Fibroblast of lung (primary cell): ENCODE measurements around the gene XPNPEP1. TPM values are rescaled to one million over a fixed set of nuclear protein-coding genes. Genes with fewer than 3 reads are reported as not detected.

ENCODE experiments used
- DNase-seq, 2 donors: peaks; one replicate each; pipeline versions ENCODE4 v3.0.0 to v3.0.0-alpha.2; 2010; ENCODE audit warnings: low read depth in 2 of 2
- H2AFZ ChIP-seq: 2 replicates; pipeline ENCODE4 v1.5.1; 2012; ENCODE audit warnings: low read length, control low read depth, inconsistent platforms
- H3K27ac ChIP-seq: 2 replicates; pipeline ENCODE4 v1.5.1; 2011; ENCODE audit warnings: low read length, control low read depth; ENCODE audit not compliant: insufficient read depth
- H3K27me3 ChIP-seq: 2 replicates; pipeline ENCODE4 v1.5.1; 2011; ENCODE audit warnings: mild to moderate bottlenecking, low read length; ENCODE audit not compliant: control insufficient read depth, insufficient read depth
- H3K36me3 ChIP-seq: 2 replicates; pipeline ENCODE4 v1.5.1; 2011; ENCODE audit warnings: low read length; ENCODE audit not compliant: control insufficient read depth, insufficient read depth
- H3K4me1 ChIP-seq: 2 replicates; pipeline ENCODE4 v1.5.1; 2011; ENCODE audit warnings: low read length; ENCODE audit not compliant: control insufficient read depth, insufficient read depth; ENCODE audit errors: extremely low read depth
- H3K4me2 ChIP-seq: 2 replicates; pipeline ENCODE4 v1.5.1; 2011; ENCODE audit warnings: low read length, control low read depth; ENCODE audit not compliant: insufficient read depth; ENCODE audit errors: extremely low read depth
- H3K4me3 ChIP-seq, 4 experiments: fragments of 200-600 bp in 1 of 4; sonication (generic) in 1 of 4; replicated peaks in 1 of 4; 2 replicates each; pipeline ENCODE4 v1.5.1; 2011 to 2016; ENCODE audit warnings: low read length in 4 of 4, low read depth in 3 of 4, mild to moderate bottlenecking in 3 of 4, control low read depth in 2 of 4, inconsistent platforms in 1 of 4, mixed read lengths in 1 of 4; ENCODE audit not compliant: insufficient read depth in 1 of 4; ENCODE audit errors: control extremely low read depth in 1 of 4
- H3K79me2 ChIP-seq: 2 replicates; pipeline ENCODE4 v1.5.1; 2012; ENCODE audit warnings: mild to moderate bottlenecking, low read length, inconsistent platforms; ENCODE audit not compliant: control insufficient read depth, insufficient read depth
- H3K9ac ChIP-seq: 2 replicates; pipeline ENCODE4 v1.5.1; 2011; ENCODE audit warnings: mild to moderate bottlenecking, low read length, control low read depth; ENCODE audit not compliant: insufficient read depth
- H3K9me3 ChIP-seq: 2 replicates; pipeline ENCODE4 v1.5.1; 2012; ENCODE audit warnings: low read depth, low read length; ENCODE audit not compliant: control insufficient read depth, insufficient read depth
- H4K20me1 ChIP-seq: 2 replicates; pipeline ENCODE4 v1.5.1; 2011; ENCODE audit warnings: low read length; ENCODE audit not compliant: control insufficient read depth, insufficient read depth; ENCODE audit errors: extremely low read depth
- EZH2 ChIP-seq: IDR thresholded peaks from 2 replicates; pipeline ENCODE4 v1.5.1; 2012; ENCODE audit warnings: low read length, control low read depth, mild to moderate bottlenecking; ENCODE audit errors: missing control alignments
- polyA plus RNA-seq, 2 donors: library from polyadenylated mRNA; depleted of rRNA in 1 of 2; stranded (reverse) in 1 of 2; unstranded in 1 of 2; fragments of >200 nt; gene quantifications; 2 replicates each; pipeline ENCODE4 v1.2.1, GENCODE V29; 2011 to 2012; ENCODE audit warnings: missing spikeins in 1 of 2
- total RNA-seq: library from RNA; depleted of rRNA; stranded (reverse); fragments of >200 nt; gene quantifications from 2 replicates; pipeline ENCODE4 v1.2.1, GENCODE V29; 2014
- TF ChIP-seq, protein P1 (sequence below), 2 donors: IDR thresholded peaks in 1 of 2; conservative IDR thresholded peaks in 1 of 2; 1 replicate in 1 of 2; 2 replicates in 1 of 2; pipeline ENCODE4 v1.5.1; 2011 to 2012; ENCODE audit warnings: low read length in 2 of 2, control low read depth in 1 of 2, inconsistent platforms in 1 of 2, low read depth in 1 of 2, mild to moderate bottlenecking in 1 of 2

Gene XPNPEP1
- total and polyA plus RNA-seq, 2 donors (not counting 1 experiment from before 2014, with no cell fraction given), result 86.5 to 119 TPM

DNA sequence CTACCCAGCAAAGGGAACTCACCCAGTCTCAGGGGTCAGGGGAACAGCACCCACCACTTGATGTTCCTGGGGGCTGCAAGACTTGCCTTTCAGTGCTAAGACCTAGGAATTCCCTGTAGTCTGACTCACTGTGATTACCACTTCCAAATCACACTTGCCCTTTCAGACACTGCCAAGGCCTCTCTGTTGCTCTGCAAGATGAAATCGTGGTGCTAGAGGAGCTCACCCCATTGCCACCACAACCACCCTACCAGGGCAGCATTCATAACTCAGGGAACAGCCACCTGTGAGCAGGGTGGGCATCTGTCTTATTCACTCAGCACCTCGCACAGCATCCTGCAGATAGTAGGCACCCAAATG, 36.5 kb downstream of the XPNPEP1 start:
- Histone ChIP-seq H3K79me2 (no peaks in the 10 kb centered on the region), H3K4me1 (peaks cover 17% of the 10 kb centered on the region)

DNA sequence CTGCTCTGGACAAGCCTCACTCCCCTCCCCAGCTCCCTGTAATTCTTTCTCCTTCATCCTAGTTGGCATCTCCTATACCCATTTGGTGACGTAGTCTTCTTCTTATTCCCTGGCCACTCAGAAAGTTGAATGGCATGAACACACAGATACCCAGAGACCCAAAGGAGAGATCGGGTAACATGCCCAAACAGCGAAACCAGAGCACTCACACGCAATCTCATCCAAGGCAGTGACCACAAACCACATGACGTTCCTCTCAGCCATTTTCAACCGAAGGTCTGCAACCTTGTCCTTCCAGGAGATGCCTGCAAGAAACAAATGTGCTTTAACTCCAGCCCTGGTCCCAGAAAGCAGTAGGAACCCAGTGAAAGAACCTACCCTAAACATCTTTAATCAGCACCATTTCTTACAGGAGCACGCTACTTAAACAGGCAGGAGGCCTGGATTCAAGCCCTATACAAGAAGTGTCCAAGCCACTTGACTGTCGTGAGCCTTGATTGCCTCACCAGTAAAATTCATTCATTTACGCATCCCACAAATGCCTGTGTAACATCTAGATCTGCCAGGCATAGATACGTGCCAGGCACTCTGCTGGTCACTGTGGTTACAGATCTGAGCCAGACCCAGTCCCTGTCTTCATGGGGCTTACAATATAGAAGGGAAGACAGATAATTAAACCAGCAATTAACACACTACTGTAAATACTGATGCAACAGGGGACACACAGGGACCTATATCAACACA, 37.1 kb downstream of the XPNPEP1 start:
- peak in 1 of 2 donors; percentile 54 for DNase-seq
- TF ChIP-seq EZH2, result no peak
- TF ChIP-seq, protein P1, sequence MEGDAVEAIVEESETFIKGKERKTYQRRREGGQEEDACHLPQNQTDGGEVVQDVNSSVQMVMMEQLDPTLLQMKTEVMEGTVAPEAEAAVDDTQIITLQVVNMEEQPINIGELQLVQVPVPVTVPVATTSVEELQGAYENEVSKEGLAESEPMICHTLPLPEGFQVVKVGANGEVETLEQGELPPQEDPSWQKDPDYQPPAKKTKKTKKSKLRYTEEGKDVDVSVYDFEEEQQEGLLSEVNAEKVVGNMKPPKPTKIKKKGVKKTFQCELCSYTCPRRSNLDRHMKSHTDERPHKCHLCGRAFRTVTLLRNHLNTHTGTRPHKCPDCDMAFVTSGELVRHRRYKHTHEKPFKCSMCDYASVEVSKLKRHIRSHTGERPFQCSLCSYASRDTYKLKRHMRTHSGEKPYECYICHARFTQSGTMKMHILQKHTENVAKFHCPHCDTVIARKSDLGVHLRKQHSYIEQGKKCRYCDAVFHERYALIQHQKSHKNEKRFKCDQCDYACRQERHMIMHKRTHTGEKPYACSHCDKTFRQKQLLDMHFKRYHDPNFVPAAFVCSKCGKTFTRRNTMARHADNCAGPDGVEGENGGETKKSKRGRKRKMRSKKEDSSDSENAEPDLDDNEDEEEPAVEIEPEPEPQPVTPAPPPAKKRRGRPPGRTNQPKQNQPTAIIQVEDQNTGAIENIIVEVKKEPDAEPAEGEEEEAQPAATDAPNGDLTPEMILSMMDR (conservative IDR thresholded peaks at IDR 0.05 in 1 of 2, IDR thresholded peaks at IDR 0.05 in 1 of 2; ENCODE audit: low read depth in 1 of 2, low read length in 2 of 2), result no peak
- H3K27me3 ChIP-seq, result no peaks in the 10 kb centered on the region
- H3K36me3 ChIP-seq, result peaks cover 15% of the 10 kb centered on the region
- no peaks in the 10 kb centered on the region for H4K20me1 ChIP-seq
- no peak overlapping the region for H3K9ac ChIP-seq
- peaks cover 17% of the 10 kb centered on the region for H3K4me1 ChIP-seq
- no peaks in the 10 kb centered on the region for H3K9me3 ChIP-seq
- H2AFZ ChIP-seq, result no peak overlapping the region
- H3K79me2 ChIP-seq, result no peaks in the 10 kb centered on the region
- H3K27ac ChIP-seq, result no peak overlapping the region
- H3K4me2 ChIP-seq, result no peak overlapping the region
- H3K4me3 ChIP-seq, result no peak overlapping the region

More for the DNA sequence above, 36.5 kb downstream of the XPNPEP1 start:
- Histone ChIP-seq H3K9me3 (no peaks in the 10 kb centered on the region), H3K27ac (no peak overlapping the region), H3K4me3 (no peak overlapping the region), H3K36me3 (peaks cover 15% of the 10 kb centered on the region), H4K20me1 (no peaks in the 10 kb centered on the region), H3K27me3 (no peaks in the 10 kb centered on the region), H3K4me2 (no peak overlapping the region), H2AFZ (no peak overlapping the region), H3K9ac (no peak overlapping the region)
- DNase-seq, result no peak
- TF ChIP-seq EZH2, result no peak
- TF ChIP-seq, protein P1 (conservative IDR thresholded peaks at IDR 0.05 in 1 of 2, IDR thresholded peaks at IDR 0.05 in 1 of 2; ENCODE audit: low read depth in 1 of 2, low read length in 2 of 2), result no peak

DNA sequence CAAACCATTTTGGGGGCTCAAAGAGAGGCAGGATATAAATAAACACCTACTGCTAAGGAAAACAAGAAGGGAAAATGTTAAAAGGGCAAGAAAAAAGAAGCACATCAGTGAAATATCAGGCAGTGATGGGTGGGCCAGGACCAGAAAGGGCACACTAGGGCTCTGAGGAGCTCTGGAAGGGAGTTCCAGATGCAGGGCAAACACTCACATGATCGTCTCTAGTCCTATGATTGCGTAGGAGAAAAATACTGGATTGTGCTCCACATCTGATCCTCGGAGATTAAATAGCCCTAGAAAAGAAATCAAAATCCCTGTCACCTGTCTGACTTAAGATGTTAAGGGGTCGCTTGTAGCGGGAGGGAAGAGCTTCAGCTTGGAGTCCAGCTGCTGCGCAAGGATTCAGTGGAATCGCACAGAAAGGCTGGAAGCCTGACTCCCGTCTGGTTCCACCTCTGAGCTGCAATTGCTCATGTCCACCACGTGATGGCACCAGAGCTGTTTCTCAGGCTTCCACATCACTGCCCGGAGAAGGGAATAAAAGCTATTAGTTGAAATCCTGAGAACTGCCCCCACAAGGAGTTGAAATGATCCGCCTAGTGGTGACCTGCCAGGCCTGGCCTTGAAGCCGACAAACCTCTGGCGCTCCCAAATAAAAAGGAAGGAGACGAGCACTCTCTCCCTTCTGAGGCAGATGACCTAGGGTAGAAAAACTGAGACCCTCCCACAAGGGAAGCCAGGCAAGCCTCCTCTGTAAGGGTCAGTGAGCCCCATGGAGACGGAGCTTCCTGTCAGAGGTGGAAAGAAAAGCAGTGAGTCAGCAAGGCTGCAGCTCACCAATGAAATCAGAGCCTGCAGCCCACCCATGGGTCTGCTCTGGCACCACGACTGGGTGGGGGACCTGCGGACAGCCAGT, 39.2 kb downstream of the XPNPEP1 start:
- Histone ChIP-seq H3K4me1 (peaks cover 7% of the 10 kb centered on the region), H4K20me1 (no peaks in the 10 kb centered on the region), H3K36me3 (peaks cover 18% of the 10 kb centered on the region), H3K27me3 (no peaks in the 10 kb centered on the region), H3K27ac (peak overlapping the region; percentile 57), H3K4me3 (no peak overlapping the region), H3K4me2 (peak overlapping the region; percentile 37), H3K9me3 (no peaks in the 10 kb centered on the region), H3K79me2 (no peaks in the 10 kb centered on the region), H3K9ac (no peak overlapping the region), H2AFZ (peak overlapping the region; percentile 75)
- TF ChIP-seq EZH2, result no peak
- TF ChIP-seq, protein P1 (conservative IDR thresholded peaks at IDR 0.05 in 1 of 2, IDR thresholded peaks at IDR 0.05 in 1 of 2; ENCODE audit: low read depth in 1 of 2, low read length in 2 of 2), result peak; percentile 95 to 97
- DNase-seq, result peak; percentile 85 to 94
